ENCODE data around the gene EPS8L3.

The EPS8L3 gene

DNA sequence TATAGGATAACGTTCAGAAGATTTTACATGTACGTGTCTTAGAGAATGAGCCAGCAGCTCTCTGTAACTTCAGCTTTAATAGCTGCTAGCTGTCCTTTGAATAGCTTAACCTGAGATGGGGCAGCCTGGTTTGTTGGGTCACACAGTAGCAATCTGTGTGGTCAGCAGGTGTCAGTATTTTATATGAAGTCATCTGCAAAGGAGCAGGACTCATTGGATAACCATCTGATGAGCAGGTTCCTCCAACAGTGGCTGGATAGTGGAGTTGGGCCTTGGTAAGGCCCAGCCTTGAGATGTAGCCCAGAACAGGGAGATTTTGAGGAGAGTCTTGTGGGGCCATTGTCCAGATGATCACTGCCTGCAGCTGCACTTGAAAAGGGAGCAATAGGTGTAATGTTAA lies 45.2 kb downstream of the EPS8L3 start:
- Histone ChIP-seq H3K4me1 (no peaks in the 10 kb centered on the region), H3K27me3 (no peaks in the 10 kb centered on the region), H3K36me3 (no peaks in the 10 kb centered on the region), H3K9me3 (no peaks in the 10 kb centered on the region), H3K4me3 (ENCODE audit: low read depth, low read length) (no peak overlapping the region)
- TF ChIP-seq, protein P1, sequence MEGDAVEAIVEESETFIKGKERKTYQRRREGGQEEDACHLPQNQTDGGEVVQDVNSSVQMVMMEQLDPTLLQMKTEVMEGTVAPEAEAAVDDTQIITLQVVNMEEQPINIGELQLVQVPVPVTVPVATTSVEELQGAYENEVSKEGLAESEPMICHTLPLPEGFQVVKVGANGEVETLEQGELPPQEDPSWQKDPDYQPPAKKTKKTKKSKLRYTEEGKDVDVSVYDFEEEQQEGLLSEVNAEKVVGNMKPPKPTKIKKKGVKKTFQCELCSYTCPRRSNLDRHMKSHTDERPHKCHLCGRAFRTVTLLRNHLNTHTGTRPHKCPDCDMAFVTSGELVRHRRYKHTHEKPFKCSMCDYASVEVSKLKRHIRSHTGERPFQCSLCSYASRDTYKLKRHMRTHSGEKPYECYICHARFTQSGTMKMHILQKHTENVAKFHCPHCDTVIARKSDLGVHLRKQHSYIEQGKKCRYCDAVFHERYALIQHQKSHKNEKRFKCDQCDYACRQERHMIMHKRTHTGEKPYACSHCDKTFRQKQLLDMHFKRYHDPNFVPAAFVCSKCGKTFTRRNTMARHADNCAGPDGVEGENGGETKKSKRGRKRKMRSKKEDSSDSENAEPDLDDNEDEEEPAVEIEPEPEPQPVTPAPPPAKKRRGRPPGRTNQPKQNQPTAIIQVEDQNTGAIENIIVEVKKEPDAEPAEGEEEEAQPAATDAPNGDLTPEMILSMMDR (IDR thresholded peaks at IDR 0.05; ENCODE audit: low read depth, low read length), result peak; percentile 30; the same call in 1 of the 2 replicates
- DNase-seq, result no peak

DNA sequence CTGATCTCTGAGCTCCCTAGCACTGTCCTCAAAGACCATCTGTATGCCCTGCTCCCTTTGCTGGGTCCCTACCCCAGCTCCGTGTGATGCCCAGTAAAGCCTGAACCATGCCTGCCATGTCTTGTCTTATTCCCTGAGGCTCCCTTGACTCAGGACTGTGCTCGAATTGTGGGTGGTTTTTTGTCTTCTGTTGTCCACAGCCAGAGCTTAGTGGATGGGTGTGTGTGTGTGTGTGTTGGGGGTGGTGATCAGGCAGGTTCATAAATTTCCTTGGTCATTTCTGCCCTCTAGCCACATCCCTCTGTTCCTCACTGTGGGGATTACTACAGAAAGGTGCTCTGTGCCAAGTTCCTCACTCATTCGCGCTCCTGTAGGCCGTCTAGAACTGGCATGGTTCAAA lies 46.0 kb downstream of the EPS8L3 start:
- DNase-seq, result no peak
- Histone ChIP-seq H3K36me3 (no peaks in the 10 kb centered on the region), H3K4me1 (no peaks in the 10 kb centered on the region), H3K27me3 (no peaks in the 10 kb centered on the region), H3K9me3 (no peaks in the 10 kb centered on the region), H3K4me3 (ENCODE audit: low read depth, low read length) (no peak overlapping the region)
- TF ChIP-seq, protein P1 (IDR thresholded peaks at IDR 0.05; ENCODE audit: low read depth, low read length), result no peak

DNA sequence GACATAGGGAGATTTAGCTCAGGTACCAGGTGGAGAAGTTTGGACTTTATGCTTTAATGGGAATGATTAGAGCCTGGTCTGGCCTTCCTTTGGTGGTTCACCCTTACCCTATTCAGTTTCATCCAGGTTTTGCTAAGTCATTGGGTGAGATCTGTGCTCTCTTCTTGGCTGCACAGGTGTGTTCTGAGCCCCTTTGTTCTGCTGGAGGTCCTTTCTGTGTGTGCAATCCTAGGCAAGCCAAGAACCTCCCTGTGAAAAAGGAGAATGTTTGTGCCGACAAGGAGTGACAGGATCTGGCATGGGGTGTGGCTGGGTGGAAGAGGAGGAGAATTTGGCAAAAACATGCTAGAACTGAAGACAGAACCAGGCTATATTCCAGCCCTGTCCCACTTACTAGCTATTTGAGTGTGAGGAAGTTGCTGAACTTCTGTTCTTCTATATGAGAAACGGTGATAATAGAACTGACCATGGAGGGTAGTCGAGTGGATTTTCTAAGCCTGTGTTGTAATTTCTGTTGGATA lies 47.1 kb downstream of the EPS8L3 start:
- TF ChIP-seq, protein P1 (IDR thresholded peaks at IDR 0.05; ENCODE audit: low read depth, low read length), result no peak
- no peak overlapping the region for H3K4me3 ChIP-seq (ENCODE audit: low read depth, low read length)
- no peaks in the 10 kb centered on the region for H3K27me3 ChIP-seq
- no peaks in the 10 kb centered on the region for H3K4me1 ChIP-seq
- no peak for DNase-seq
- H3K9me3 ChIP-seq, result no peaks in the 10 kb centered on the region
- no peaks in the 10 kb centered on the region for H3K36me3 ChIP-seq

DNA sequence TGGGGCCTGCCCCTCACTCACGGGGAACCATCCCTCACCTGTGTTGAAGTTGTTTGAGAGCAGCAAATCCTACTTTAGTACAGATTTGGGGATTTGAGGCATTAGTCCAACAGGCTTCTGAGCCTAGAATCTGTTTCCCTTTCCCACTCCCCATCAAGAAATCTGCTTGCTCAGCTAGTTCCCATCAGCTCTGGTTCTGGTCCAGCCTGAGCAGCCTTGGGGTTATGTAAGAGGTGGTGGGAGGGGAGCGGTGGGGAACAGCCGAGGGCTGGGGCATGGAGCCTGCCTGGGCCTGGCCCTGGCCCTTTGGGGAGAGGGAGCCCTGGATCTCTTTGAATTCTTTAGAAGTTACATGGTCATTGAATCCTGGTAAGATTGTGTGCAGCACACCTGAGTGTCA lies 47.6 kb downstream of the EPS8L3 start:
- TF ChIP-seq, protein P1 (IDR thresholded peaks at IDR 0.05; ENCODE audit: low read depth, low read length), result no peak
- Histone ChIP-seq H3K4me3 (ENCODE audit: low read depth, low read length) (no peak overlapping the region), H3K36me3 (no peaks in the 10 kb centered on the region), H3K9me3 (no peaks in the 10 kb centered on the region), H3K4me1 (no peaks in the 10 kb centered on the region), H3K27me3 (no peaks in the 10 kb centered on the region)
- DNase-seq, result no peak

DNA sequence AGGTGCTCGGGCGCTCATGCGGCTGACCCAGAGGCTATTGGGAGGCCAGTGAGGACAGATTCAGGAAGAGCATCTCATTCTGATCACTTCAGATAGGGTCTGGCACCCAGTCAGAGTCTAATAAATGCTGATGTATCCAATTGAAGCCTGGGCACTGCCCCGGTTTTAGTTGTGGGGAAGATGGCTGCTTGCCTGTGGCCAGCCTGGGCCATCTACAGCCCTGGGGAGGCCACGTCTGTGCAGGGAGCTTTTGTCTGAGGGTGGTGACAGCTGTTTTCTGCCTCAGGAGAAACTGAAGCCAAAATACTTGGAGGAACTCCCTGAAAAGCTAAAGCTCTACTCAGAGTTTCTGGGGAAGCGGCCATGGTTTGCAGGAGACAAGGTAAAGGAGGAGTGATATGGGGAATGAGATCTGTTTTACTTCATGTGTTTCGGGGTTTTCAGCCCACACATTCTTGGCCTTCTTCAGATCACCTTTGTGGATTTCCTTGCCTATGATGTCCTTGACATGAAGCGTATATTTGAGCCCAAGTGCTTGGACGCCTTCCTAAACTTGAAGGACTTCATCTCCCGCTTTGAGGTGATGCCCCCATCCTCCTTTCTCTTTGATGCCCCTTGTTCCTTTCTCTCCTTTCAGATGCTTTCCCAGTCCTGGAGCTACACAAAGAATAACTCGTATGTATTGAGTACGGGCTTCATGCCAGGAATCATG lies 48.9 kb downstream of the EPS8L3 start:
- Histone ChIP-seq H3K36me3 (no peaks in the 10 kb centered on the region), H3K4me3 (ENCODE audit: low read depth, low read length) (no peak overlapping the region), H3K9me3 (no peaks in the 10 kb centered on the region), H3K27me3 (no peaks in the 10 kb centered on the region), H3K4me1 (no peaks in the 10 kb centered on the region)
- TF ChIP-seq, protein P1 (IDR thresholded peaks at IDR 0.05; ENCODE audit: low read depth, low read length), result no peak
- DNase-seq, result no peak

DNA sequence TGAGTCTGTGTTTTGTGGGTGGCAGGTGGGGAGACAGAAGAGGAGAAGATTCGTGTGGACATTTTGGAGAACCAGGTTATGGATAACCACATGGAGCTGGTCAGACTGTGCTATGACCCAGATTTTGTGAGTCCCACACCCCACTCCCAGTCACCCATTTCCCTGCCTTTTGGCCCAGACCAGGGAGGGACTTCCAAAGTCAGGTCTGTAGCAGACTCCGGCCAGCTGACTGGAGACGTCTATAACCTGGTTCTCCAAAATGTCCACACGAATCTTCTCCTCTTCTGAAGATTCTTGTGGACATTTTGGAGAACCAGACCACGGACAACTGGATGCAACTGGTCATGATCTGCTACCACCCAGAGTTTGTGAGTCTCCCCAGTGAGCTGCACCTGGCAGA lies 50.1 kb downstream of the EPS8L3 start:
- H3K4me1 ChIP-seq, result no peaks in the 10 kb centered on the region
- no peak overlapping the region for H3K4me3 ChIP-seq (ENCODE audit: low read depth, low read length)
- DNase-seq, result no peak
- TF ChIP-seq, protein P1 (IDR thresholded peaks at IDR 0.05; ENCODE audit: low read depth, low read length), result no peak
- no peaks in the 10 kb centered on the region for H3K36me3 ChIP-seq
- H3K27me3 ChIP-seq, result no peaks in the 10 kb centered on the region
- no peaks in the 10 kb centered on the region for H3K9me3 ChIP-seq
